ENCODE data around the gene RET.

The RET gene

DNA sequence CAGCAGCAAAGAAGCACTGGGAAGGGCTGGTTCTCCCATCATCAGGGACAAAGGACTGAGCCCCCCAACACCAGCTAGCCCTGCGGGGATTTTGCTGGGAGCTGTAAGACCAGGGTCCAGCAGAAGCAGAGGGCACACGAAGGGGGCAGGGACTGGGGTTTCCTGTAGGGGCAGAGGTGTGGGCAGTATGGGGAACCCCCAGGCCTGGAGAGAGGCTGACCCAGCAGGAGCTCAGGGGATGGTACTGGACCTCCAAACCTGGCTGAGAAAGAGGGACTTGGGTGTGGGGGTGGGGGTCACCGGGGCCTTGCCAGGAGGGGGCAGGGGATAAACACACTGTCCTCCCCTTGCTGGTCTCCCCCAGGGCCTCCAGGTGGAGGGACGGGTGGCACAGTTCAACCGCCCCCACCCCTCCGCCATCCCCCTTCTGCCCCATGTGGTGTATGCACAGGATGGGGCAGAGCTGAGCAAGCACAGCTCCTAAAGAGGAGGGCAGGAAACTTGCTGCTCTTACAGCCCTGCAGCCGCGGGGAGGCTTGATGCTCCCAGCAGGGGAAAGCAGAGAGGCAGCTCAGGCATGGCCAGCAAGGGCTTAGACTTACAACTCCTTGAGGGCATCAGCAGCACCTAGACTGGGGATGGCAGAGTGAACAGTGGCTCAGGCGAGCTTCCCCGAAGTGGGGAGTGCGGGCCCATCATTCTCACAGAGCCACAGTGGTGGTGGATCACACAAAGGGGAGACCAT, 12.4 kb upstream of the RET start:
- no peak for DNase-seq

DNA sequence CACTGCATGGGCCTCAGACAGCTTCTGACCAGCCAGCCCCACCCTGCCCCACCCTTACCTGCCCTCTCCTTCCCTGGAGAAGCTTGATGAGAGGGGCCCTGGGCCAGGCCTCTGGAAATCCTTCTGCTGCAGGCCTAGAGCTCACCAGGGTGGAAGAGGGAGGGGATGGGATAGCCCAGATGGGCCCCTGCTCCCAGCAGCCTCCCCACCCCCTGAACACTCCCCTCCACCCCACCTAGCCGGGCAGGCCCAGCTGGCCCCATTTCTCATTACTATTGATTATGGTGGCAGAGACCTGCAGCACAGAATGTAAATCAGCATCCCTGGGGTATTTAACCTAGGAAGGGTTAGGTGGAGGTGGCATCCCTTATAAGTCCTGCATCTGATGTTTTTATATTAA, 11.6 kb upstream of the RET start:
- no peak for DNase-seq

DNA sequence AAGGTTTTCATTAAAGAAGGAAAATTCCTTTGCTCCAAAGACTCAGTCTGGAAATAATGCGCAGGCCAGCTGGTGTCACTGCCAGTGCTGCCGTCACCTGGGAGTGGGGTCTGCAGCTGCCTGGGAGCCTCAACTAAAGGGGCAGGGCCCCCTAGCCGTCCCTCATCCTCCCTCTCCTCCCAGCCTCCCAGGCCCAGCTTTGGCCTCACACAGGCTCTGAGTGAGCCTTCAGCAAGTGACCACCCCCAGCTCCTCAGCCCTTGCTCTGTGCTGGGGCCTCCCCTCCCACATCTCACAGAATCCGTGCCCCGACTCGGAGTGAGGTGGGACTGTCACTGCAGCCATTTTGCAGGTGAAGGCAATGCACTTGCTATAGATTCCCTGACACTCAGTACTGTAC, 11.1 kb upstream of the RET start:
- DNase-seq = no peak

DNA sequence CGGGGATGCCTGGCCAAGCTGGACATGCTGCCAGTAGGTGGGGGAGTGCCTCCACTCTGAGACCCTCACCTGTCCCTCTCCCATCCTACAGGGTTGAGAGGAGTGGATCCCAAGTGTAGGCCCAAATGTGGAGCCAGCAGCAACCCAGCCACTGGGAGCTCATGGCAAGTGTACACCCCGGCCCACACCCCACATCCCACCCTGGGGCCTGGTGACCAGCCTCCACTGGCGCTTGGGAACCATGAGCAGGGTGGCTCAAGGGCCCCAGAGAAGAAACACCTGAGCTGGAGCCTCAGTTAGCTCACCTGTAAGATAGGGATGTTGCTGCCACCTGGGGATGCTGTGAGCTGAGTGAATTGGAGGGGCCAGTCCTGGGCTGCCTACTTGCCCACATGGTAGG, 10.4 kb upstream of the RET start:
- DNase-seq = no peak

DNA sequence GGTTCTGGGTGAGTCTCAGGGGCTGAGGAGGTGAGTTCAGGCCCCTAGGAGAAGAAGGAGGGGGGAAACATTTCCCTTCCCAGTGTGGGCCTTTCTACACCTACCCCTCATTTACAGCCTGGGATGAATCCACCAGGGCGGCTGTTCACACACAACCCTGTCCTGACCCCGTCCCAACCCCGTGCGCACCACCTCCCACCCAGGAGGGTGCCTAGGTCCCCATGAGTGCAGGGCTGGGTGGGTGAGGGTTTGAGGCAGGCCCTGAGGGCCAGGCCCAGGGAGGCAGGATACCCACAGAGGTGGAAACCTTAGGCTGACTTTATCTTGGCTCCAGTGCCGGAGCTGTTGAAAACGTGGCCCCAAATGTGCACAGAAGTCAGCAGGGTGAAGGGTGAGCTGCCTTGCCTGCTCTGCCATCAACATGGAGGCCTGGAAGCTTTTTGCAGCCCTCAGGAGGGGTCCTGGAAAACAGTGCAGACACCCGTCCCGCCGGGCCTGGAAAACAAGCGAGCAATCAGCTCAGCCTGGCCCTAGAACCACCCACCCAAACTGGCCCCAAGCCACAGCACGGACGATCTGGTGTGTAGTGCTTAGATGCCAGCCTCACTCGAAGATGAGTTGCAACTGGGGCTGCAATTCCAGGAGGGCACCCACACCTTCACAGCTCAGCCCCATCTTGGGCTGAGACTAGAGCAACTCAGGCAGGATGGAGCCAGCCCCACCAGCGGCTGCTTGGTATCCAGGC, 9.3 kb upstream of the RET start:
- DNase-seq = no peak

DNA sequence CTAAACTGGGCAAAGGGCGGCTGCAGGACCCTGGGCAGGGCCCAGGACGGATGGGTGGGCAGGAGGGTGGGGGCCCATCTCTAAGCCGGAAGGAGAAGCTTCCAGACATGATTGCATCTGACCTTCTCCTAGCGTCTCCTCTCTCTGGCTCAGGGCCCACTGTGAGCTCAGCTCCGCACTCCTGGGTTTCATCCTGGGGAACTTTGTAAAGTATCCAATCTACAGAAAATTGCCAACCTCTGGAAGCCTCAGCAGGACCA, 8.8 kb upstream of the RET start:
- DNase-seq = no peak

DNA sequence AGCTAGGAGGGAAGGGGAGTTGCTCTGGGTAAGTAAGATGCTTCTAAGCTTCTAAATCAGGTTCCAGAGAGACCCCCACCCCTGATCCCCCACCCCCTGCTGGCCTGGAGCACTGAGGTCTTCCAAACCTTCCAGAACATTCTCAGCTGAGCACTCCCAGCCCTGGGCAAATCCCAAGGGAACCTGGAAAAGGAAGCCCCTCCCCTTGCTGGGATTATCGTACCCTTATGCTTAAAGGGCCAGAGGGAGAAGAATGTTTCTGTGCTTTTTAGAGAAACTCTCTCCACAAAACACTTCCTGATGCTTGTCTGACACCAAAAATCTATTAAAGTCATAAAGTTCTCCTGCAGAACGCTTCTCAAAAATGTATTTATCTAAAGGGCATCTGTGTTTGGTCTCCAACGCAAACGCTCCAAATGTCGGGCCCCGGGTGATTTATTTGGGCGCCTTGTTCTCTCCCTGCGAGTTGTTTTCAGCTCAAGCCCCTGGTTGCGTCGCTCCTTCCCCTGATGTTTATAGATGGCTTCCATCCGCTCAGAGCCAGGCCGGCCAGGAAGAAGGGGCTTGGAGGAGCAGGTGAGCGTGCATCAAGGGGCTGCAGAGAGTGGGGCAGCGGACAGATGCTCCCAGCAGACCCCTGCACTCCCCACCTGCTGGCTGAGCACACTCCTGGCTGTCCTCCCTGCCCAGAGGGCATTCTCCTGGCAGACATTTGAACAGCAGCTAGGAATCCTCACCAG, 8.2 kb upstream of the RET start:
- DNase-seq = no peak

DNA sequence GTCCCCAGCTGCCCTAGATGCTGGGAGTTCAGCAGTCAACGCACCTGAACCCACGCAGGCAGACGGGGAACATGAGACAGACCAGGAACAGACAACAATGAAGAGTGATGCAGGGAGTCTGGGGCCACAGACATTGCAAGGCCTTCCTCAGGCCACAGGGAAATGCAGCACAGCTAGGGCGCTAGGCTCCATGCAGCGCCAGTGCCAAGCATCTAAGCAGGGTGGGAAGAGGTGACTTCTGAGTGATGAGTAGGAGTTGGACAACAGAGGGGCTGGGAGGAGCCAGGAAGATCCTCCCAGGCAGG, 7.7 kb upstream of the RET start:
- DNase-seq = no peak

DNA sequence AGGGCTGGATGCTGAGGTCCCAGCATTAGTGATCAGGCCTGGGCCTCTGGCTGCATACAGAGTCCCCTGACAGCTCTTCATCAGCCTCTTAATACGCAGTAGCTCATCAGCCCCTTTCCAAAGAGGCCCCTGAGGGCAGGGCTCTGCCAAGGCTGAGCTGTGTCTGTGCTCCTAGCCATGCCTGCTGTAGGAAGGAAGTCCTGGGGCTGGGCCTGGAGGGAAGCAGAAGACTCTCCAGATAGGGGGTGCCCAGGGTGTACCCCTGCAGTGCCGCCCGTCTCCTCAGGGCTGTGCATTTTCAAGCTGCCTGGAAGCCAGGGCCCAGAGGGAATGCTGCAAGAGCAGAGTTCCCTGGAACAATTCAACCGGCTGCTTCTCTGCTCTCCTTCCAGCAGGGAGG, 7.3 kb upstream of the RET start:
- no peak for DNase-seq

DNA sequence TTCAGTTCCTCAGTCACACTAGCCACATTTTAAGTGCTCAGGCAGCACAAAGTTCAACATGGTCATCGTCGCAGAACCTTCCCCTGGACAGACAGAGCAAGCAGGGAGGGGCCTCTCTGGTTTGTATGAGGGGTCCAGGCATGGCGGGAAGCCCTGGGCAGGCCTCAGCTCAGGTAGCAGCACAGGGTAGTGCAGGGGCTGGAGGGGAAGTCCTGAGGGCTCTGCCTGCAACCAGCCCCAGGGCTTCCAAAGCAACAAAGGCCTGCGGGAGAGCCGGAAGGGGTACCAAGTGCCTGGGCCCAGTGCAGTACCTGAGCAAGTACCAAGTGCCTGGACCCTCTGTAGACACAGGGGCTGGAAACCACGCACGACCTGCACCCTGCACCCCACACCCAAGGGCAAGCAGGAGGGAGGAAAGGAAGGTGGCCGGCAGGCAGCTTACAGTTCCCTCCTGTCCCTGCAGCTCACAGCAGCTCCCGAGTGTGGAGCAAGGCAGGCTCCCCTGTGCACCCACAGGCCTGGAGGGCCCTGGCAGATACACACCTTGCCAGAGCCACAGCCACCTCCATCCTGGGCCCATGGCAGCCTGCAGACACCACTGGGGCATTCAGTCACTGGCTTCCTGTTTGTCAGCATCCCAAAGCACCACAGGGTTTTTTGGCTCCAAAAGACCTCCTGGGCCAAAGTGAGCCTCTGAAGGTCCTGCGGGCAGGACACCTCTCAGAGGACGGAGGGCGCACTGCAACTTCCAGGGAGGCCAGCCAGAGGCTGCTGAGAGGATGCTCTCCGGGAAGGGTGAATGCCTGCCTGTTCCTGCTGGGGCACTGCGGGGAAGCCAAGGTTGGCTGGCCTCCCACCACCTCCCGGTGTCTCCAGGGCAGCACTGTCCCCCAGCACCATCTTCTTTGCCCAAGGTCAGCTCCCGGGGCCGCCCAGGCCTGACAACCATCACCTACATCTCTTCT, 6.5 kb upstream of the RET start:
- no peak for DNase-seq

DNA sequence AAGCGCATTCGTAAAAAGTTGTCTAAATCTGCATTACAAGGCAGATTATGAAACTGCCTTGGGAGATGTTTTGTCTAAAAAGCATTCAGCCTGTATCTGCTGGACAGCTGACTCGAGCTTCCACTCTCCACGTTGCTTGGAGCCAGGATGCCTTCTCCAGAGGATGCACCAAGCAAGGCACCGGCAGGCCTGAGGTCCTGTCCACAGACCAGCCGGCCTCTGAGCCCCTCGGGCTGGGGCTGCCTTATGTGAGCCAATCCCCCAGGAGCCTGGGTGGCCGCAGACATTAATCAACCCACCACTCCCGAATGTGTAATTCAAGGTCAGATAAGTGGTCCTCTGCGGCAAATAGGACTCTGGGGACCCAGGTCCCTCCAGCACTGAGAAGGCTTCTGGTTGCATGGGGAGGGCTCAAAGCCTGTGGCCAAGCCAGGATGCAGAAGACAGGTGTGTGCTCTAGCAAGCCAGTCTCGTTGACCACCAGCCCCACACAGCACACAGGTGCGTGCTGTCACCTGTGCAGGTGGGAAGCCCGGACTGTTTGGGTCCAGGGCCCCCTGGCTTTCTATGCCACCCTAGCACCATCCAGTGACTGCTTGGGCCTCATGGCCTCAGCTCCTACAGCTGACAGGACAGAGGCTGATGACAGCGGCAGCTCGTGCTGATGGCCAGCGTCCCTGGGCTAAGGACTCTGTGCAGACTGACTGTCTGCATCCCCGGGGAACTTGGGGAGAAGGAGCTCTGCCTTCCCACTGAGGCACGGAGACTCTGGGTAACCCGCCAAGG, 4.8 kb upstream of the RET start:
- no peak for DNase-seq

DNA sequence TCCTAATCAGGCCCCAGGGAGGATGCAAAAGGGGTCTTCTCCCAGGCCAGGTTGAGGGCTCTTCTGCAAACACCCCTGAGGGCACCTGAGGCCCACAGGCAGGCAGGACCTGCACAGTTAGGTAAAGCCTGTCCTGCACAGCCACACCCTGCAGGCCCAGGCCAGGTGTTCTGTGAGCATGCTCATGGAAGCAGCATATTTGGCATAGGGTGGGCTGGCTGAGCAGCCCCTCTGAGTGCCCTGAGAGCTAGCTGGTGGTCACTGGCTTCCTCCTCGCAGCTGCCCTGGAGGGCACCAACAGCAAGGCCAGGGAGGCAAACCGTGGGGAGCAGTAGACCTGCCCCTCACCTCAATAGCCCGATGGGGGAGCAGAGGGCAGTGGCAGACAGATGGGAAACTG, 3.7 kb upstream of the RET start:
- DNase-seq = no peak

DNA sequence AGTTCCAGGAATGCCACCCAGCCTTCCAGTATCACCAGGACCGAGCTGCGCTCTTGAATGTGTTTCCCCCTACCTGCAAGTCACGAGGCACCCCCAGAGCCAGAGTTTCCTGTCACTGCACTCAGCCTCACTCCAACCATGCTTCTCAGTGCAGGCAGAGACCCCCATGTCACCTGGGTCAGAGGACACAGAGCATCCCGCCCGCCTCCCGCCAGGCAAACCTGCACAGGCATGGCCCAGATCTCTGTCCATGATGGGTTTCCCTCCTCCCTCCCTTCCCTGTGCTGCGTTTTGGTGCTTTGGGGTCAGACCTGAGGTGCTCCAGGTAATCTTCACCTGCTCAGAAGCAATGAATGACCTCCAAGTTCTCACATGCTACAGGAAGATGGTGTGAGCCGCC, 3.1 kb upstream of the RET start:
- DNase-seq = no peak

DNA sequence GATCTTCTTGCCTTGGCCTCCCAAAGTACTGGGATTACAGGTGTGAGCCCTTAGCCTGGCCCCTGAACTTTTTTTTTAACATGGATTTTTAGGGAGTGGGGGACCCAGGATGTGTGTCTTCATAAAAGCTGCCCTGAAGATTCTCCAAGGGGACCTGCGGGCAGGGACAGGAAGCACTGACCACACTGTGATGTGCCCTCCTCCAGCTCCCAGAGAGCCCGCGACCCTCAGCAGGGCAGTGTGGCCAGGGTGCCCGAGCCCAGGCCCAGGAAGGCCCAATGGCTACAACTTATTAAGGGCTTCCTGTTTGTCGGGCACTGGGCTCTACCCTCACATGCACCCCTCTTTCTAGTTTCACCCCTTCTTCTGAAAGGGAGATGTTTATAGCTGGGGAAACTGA, 2.5 kb upstream of the RET start:
- DNase-seq = no peak

DNA sequence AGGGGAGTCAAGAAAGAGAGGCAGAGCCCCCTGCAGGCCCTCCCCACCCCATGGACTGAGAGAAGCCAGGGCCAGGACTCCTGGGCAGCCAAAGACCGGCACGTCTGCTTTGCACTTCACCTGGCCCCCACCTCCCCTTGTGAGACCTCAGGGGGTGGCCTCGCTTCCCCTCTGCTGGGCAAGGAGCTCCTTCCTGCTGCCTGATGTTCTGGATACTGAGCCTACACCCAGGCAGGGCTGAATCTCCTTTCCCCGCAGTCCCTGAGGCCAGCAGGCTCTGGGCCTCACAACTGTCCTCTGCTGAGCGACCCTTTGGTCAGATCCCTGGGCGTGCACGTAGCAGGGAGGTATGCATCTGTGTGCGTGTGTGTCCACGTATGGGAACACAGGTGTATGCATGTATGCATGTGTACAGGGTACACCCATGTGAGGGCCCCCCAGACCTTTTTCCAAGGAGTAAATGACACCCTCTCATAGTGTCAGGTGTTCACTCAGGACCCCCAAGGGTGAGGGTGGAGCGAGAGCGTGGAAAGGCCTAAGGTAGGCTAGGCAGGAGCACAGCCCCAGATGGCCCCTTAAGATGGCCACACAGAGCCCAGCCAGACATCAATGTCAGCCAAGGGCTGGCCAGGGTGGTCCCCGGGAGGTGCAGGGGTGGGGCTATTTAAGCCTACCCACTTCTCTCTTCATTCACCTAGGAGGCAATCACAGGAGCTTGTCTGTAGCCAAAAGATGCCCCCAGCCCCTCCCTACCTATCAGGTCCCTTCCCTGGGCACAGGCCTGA, 1.9 kb upstream of the RET start:
- no peak for DNase-seq

DNA sequence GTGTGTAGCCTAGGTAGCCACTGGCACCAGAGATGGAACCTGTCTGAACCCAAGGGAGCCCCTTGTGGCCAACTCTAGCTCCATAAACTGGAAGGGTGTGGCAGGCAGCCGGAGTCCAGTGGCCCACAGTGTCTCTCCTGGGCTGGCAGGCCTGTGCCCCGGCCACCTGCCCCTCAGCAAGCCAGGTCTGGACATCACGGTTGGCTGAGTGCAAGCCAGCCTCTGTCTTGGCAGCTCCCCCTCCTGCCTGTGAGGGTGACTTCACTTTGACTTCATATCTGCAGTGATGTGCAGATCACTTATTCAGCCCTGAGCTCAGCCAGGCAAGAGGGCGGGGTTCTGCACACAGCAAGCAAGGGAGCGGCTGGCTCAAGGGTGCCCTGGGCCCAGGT, 1.3 kb upstream of the RET start:
- DNase-seq = peak; percentile 18

DNA sequence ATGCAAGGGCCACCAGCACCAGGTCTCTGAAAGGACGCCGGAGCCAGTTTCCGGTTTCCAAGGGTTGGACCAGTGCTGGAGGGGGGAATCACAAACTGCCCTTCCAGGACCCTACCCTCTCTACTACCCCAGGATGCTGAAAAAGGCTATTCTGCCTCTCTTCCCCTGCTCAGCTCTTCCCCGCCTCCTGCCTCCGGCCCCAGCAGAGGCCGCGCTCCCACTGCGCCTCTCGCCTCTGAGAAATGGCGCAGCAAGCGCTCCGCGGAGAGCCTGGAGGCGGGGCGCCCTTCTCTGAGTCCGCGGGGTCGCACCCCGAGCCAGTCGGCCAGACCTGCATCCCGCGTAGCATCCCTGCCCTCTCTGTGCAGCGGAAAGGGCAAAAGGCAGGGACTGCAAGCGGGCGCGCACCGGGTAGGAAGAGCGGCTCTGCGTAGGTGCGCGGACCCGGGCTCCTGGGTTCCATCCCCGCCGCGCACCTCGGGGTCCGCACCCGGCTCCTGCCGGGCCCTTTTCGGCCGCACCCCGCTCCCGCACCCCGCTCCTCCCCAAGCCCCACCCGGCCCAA, 476 bp upstream of the RET start:
- DNase-seq = no peak

DNA sequence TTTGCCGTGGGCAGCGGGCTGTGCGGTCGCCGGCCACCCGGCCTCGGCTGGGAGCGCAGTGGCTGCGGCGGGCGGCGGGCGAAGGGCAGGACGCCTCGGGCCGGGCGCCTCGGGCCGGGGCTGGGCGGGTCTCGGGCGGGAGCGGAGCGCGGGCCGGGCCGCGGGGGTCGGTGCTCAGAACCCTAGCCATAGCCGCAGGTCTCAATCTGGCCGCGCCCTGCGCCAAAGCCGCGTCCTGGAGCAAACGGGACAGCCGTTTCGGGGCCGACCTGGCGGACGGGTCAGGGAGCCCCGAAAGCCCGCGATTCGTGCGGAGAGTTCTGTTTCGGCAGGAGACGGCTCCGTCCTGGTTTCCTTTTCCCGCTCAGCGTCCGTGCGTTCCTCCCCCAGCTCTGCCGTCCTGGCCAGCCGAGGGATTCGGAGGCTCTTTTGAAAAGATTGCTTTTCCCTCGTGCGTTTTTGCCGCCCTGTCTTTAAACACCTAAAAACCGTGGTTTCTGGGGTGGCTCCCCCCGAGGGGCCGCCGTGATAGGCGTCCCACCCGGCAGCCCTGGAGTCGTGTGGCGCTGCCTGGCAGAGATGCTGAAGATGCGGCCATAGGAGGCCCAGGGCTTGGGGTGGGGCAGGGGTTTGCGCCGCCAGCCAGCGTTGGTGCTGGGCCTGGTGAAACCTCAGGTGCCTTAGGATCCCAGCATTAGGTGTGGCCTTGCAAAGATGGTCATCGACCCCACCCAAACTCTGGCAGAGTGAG, 727 bp downstream of the RET start:
- DNase-seq = no peak

DNA sequence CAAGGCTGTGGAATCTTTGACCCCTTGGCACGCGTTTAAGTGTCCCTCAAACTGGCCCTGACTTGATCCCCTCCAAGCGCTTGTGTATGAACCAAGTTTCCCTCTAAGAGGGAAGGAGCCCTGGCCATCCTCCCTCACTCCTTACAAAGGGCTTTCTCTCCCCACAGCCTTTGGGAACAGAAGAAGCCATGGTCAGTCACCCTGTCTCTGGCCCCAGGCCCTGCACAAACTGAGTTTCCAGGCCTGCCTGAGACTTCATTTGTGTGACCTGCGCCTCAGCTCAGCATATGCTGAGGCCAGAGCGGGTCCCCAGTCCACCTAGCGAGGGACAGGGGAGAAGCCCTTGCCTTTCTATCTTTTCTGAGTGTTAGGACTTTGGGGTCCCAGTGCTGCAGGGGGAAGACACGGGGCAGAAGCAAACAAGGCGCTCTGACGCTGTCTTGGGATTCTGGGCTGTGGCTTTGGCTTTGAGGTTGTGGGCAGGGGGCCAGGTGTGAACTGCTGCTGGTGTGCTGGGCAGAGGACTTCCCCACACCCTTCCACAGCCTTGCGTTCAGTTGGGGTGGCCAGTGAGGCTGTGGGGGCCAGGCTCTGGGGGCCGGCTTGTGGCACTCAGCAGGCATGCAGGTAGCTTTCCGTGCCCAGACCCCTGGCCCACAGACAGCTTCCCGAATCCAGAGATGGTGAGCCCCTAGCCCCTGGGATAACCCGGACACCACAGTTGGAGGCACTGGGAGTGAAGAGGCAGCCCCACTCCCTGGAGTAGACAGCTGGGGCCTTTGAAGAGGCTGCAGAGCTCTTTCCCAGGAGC, 1.5 kb downstream of the RET start:
- DNase-seq = no peak

DNA sequence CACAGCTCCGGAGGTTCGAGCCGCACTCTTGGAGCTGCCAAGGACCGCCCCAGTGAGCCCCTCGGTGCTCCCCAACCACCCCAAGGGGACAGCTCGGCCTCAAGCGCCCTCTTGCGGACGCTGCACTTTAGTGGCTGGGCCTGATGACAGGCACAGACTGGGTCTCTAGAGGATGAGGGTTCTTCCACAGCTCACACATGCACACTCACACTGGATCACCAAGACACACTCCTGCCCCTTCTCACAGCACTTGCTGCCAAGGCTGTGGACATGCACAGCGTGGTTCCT, 2.1 kb downstream of the RET start:
- DNase-seq = peak; percentile 56
